ES-I3 (cell line): ENCODE results near the gene CHCHD3.

Source experiments
- H3K36me3 ChIP-seq: 2 replicates; pipeline ENCODE4 v1.6.1; 2013; ENCODE audit warnings: mild to moderate bottlenecking, low read length, control low read depth, moderate library complexity; ENCODE audit not compliant: insufficient read depth
- H3K4me1 ChIP-seq: 2 replicates; pipeline ENCODE4 v1.6.1; 2013; ENCODE audit warnings: mild to moderate bottlenecking, control low read depth, low read length; ENCODE audit not compliant: insufficient read depth
- H3K9ac ChIP-seq: 2 replicates; pipeline ENCODE4 v1.6.1; 2013; ENCODE audit warnings: low read depth, mild to moderate bottlenecking, low read length, moderate library complexity
- H3K9me3 ChIP-seq: 2 replicates; pipeline ENCODE4 v1.6.1; 2013; ENCODE audit warnings: mild to moderate bottlenecking, low read length, moderate library complexity; ENCODE audit not compliant: control insufficient read depth, insufficient read depth

Gene CHCHD3

DNA sequence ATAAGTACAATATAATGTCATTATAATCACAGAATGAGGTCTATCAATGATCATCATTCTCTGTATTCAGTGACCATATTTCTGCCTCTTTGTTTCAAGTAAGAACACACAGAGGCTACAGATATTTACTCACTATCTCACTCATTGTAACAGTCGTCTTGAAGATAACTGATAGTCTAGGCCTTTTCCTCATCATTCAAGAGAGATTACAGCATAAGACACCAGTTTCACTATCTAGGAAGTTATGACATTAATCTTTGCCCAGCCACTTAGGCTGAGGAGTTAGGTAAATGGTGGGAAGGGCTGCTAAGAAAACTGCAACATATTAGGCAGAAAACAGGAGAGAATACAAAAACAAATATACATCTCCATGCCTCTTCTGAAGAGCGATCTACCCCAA, 125.3 kb downstream of the CHCHD3 start:
- H3K4me1 ChIP-seq = no peaks in the 10 kb centered on the region
- H3K9ac ChIP-seq = no peak overlapping the region
- H3K36me3 ChIP-seq = no peaks in the 10 kb centered on the region
- no peaks in the 10 kb centered on the region for H3K9me3 ChIP-seq

GRCh38 chr7:132953468-132953867, 128.4 kb downstream of the CHCHD3 start:
- H3K36me3 ChIP-seq = no peaks in the 10 kb centered on the region
- no peaks in the 10 kb centered on the region for H3K4me1 ChIP-seq
- no peaks in the 10 kb centered on the region for H3K9me3 ChIP-seq
- H3K9ac ChIP-seq = no peak overlapping the region

GRCh38 chr7:132950725-132951124, 131.2 kb downstream of the CHCHD3 start:
- no peaks in the 10 kb centered on the region for H3K9me3 ChIP-seq
- H3K36me3 ChIP-seq = no peaks in the 10 kb centered on the region
- no peak overlapping the region for H3K9ac ChIP-seq
- H3K4me1 ChIP-seq = no peaks in the 10 kb centered on the region

- H3K9me3 ChIP-seq = no peaks in the 10 kb centered on the region
- H3K9ac ChIP-seq = no peak overlapping the region
- no peaks in the 10 kb centered on the region for H3K4me1 ChIP-seq
- H3K36me3 ChIP-seq = no peaks in the 10 kb centered on the region
Measured at GRCh38 chr7:132947011-132947410, 134.9 kb downstream of the CHCHD3 start.

DNA sequence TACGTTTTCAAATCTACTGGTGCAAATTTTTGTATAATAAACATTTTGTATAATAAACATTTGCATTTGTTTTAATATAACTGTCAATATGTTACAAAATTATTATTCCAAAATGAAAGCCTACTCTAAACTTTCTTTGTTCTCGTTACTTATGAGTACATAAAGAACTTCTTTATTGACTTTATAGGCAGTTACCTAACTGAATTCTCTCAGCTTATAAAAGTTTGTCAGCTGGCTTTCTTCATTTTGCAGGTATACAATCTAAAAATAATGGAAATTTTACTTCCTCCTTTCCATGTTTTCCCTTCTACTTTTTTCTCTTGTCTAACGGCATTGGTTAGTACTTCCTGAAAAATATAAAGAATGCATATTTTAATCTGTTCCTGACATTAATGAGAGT, 137.1 kb downstream of the CHCHD3 start:
- no peaks in the 10 kb centered on the region for H3K9me3 ChIP-seq
- no peaks in the 10 kb centered on the region for H3K36me3 ChIP-seq
- H3K4me1 ChIP-seq = no peaks in the 10 kb centered on the region
- H3K9ac ChIP-seq = no peak overlapping the region

GRCh38 chr7:132943645-132944044, 138.2 kb downstream of the CHCHD3 start:
- H3K4me1 ChIP-seq = no peaks in the 10 kb centered on the region
- H3K9me3 ChIP-seq = no peaks in the 10 kb centered on the region
- no peak overlapping the region for H3K9ac ChIP-seq
- no peaks in the 10 kb centered on the region for H3K36me3 ChIP-seq

DNA sequence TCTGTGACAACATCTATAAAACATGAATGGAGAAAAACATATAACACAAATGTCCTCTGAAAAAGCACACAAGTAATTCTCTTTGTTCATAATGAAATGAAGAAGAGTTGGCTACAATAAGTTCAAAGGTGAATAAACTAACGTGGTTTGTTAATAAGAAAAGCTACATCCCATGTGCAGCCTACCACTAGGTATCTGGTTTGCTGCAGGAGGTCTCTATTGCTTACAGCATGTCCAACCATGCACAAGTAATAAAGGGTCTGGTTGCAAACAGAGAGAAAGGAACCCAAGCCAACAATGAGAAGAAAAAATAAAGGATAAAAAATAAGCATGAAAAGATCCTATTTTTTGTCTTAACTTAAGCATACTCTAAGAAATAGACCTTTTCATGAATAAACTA, 139.2 kb downstream of the CHCHD3 start:
- H3K9me3 ChIP-seq = no peaks in the 10 kb centered on the region
- no peaks in the 10 kb centered on the region for H3K4me1 ChIP-seq
- no peaks in the 10 kb centered on the region for H3K36me3 ChIP-seq
- H3K9ac ChIP-seq = no peak overlapping the region

- no peaks in the 10 kb centered on the region for H3K36me3 ChIP-seq
- H3K9me3 ChIP-seq = no peaks in the 10 kb centered on the region
- H3K9ac ChIP-seq = no peak overlapping the region
- H3K4me1 ChIP-seq = no peaks in the 10 kb centered on the region
Measured at GRCh38 chr7:132941905-132942304, 140.0 kb downstream of the CHCHD3 start.

- Histone ChIP-seq H3K36me3 (no peaks in the 10 kb centered on the region), H3K4me1 (no peaks in the 10 kb centered on the region), H3K9ac (no peak overlapping the region), H3K9me3 (no peaks in the 10 kb centered on the region)
Measured at GRCh38 chr7:132941428-132941827, 140.5 kb downstream of the CHCHD3 start.

GRCh38 chr7:132940084-132940483, 141.8 kb downstream of the CHCHD3 start:
- Histone ChIP-seq H3K9ac (no peak overlapping the region), H3K36me3 (no peaks in the 10 kb centered on the region), H3K4me1 (no peaks in the 10 kb centered on the region), H3K9me3 (peaks cover 5% of the 10 kb centered on the region; the same call in 1 of the 2 replicates)

GRCh38 chr7:132939495-132939894, 142.4 kb downstream of the CHCHD3 start:
- H3K9ac ChIP-seq = no peak overlapping the region
- no peaks in the 10 kb centered on the region for H3K36me3 ChIP-seq
- H3K4me1 ChIP-seq = no peaks in the 10 kb centered on the region
- peaks cover 5% of the 10 kb centered on the region; the same call in 1 of the 2 replicates for H3K9me3 ChIP-seq

GRCh38 chr7:132937286-132937685, 144.6 kb downstream of the CHCHD3 start:
- Histone ChIP-seq H3K9ac (no peak overlapping the region), H3K4me1 (peaks cover 6% of the 10 kb centered on the region; the same call in 1 of the 2 replicates), H3K36me3 (no peaks in the 10 kb centered on the region), H3K9me3 (peaks cover 5% of the 10 kb centered on the region; the same call in 1 of the 2 replicates)

GRCh38 chr7:132935608-132936007, 146.3 kb downstream of the CHCHD3 start:
- Histone ChIP-seq H3K36me3 (no peaks in the 10 kb centered on the region), H3K9me3 (peaks cover 5% of the 10 kb centered on the region; the same call in 1 of the 2 replicates), H3K9ac (no peak overlapping the region), H3K4me1 (peaks cover 14% of the 10 kb centered on the region; the same call in 1 of the 2 replicates)

DNA sequence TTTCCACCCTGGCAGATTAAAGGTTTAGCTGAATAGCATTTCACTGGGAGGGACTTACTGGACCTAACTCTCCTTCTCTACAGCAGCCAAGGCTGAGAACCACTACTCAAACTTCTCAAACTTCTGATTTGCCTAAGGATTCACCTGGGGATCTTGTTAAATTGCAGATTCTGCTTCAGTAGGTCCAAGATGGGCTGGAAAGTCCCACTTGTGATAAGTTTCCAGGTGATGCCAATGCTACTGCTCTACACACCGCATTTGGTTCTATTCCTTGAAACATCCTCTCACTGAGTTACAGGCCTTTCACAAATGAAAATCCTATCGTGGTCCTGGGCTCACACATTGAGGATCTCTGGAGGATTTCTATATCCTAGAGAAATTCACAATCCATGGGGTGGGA, 147.9 kb downstream of the CHCHD3 start:
- H3K4me1 ChIP-seq = peaks cover 14% of the 10 kb centered on the region; the same call in 1 of the 2 replicates
- H3K9ac ChIP-seq = no peak overlapping the region
- H3K36me3 ChIP-seq = no peaks in the 10 kb centered on the region
- H3K9me3 ChIP-seq = peaks cover 5% of the 10 kb centered on the region; the same call in 1 of the 2 replicates

DNA sequence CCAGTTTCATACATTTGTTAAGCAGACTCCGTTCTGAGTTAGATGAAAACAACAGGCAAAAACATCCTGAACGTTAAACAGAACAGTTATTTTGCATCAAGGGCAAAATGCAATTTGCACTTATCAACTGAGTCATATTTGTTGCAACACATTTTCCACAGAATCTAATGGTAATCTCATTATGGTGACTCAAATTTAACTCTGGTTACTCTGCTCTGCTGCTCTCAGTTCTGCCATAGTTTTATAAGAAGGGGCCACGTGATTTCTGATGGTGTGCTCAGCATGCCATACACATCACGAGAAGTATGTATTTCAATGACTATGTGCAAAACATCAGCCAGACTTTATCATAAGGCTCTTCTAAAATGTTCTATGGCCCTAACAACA, 148.8 kb downstream of the CHCHD3 start:
- peaks cover 14% of the 10 kb centered on the region; the same call in 1 of the 2 replicates for H3K4me1 ChIP-seq
- no peak overlapping the region for H3K9ac ChIP-seq
- no peaks in the 10 kb centered on the region for H3K36me3 ChIP-seq
- peaks cover 5% of the 10 kb centered on the region; the same call in 1 of the 2 replicates for H3K9me3 ChIP-seq
